Measurements from ENCODE around the gene TLNRD1. TPM values are rescaled to one million over a fixed set of nuclear protein-coding genes. Genes with fewer than 3 reads are reported as not detected.
"Not testable (repeated sequence)": the region's sequence is repeated elsewhere in the genome, so short reads cannot be mapped to it uniquely, and the experiment has no call there.

The TLNRD1 gene
- total RNA-seq, 4 donors from 2014 or later, result 15.4 to 25.6 (median 19.5) TPM

DNA sequence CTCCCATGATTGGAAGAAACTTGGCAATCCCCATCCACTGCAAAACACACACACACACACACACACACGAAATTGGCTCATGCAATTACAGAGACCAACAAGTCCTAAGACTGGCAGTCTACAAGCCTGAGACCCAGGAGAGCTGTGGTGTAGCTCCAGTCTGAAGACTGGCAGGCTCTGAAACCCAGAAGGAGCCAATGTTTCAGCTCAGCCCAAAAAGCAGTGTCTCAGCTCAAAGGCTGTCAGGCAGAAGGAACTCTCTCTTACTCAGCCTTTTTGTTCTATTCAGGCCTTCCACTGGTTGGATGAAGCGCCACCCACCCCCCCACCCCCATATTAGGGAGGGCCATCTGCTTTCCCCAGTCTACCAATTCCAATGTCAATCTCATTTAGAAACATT lies 43.2 kb upstream of the TLNRD1 start:
- H3K4me3 ChIP-seq, result no peak overlapping the region

DNA sequence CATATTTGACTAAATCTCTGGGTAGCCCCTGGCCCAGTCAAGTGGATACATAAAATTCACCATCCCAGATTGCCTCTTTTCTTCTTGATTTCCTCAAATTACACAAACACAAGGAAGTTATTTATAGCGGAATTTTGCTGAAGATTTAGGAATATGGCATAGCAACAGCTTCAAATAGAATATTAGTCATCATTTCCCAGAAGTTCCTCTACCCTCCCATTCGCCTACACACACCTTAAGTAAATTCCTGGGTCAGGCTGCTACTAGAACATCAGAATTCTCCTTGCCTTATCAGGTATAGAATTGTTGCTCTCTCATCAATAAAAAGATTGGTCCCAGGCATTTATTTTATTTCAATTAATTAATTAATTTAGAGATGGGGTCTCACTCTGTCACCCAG lies 42.7 kb upstream of the TLNRD1 start:
- DNase-seq, result no peak
- H3K4me1 ChIP-seq, result no peaks in the 10 kb centered on the region
- TF ChIP-seq, protein P1, sequence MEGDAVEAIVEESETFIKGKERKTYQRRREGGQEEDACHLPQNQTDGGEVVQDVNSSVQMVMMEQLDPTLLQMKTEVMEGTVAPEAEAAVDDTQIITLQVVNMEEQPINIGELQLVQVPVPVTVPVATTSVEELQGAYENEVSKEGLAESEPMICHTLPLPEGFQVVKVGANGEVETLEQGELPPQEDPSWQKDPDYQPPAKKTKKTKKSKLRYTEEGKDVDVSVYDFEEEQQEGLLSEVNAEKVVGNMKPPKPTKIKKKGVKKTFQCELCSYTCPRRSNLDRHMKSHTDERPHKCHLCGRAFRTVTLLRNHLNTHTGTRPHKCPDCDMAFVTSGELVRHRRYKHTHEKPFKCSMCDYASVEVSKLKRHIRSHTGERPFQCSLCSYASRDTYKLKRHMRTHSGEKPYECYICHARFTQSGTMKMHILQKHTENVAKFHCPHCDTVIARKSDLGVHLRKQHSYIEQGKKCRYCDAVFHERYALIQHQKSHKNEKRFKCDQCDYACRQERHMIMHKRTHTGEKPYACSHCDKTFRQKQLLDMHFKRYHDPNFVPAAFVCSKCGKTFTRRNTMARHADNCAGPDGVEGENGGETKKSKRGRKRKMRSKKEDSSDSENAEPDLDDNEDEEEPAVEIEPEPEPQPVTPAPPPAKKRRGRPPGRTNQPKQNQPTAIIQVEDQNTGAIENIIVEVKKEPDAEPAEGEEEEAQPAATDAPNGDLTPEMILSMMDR (IDR thresholded peaks at IDR 0.05), result no peak
- TF ChIP-seq POLR2A (IDR thresholded peaks at IDR 0.05), result no peak

More for the DNA sequence above, 43.2 kb upstream of the TLNRD1 start:
- H3K4me1 ChIP-seq, result no peaks in the 10 kb centered on the region
- peaks cover 0 to 8% (median 0%) of the 10 kb centered on the region in 3 donors for H3K36me3 ChIP-seq
- H3K27ac ChIP-seq, result no peak overlapping the region
- TF ChIP-seq, protein P1 (IDR thresholded peaks at IDR 0.05), result no peak
- TF ChIP-seq POLR2A (IDR thresholded peaks at IDR 0.05), result no peak
- no peak for DNase-seq
- H3K9me3 ChIP-seq, result no peaks in the 10 kb centered on the region
- H3K27me3 ChIP-seq, result no peaks in the 10 kb centered on the region

DNA sequence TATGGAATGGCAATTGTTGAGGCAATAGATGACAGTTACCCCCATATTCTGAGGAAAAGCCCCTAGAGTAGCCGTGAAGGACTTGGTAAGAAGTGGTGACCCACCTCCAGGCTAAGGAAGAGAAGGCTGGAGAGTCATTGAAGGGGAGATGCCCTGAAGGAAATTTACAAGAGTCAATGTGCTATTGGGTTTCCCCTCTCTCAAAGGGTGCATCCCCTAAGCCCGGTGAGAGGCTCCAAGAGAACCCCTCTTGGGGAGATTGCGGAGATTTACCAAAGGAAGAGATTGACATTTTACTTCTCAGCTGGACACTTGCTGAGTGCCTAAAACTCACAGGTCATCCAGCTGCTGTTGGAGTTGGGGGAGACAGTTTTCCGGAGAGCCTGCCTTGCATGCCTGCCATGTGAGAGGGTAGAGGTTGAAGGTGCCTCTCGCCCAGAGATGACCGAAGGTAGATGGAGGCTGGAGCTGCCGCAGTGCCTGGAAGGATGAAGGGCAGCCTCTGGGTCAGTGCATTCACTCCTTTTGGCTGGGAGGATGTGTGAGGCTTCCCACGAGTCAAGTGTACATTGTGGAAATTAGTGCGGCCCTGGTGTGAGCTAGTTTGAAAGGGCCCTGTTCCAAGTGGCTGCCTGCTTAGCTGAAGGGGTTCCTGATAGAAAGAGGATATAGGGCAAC lies 41.8 kb upstream of the TLNRD1 start:
- peaks cover 0 to 8% (median 0%) of the 10 kb centered on the region in 3 donors for H3K36me3 ChIP-seq
- H3K4me3 ChIP-seq, result no peak overlapping the region
- no peaks in the 10 kb centered on the region for H3K27me3 ChIP-seq
- H3K9me3 ChIP-seq, result no peaks in the 10 kb centered on the region
- TF ChIP-seq, protein P1 (IDR thresholded peaks at IDR 0.05), result no peak
- TF ChIP-seq POLR2A (IDR thresholded peaks at IDR 0.05), result no peak
- DNase-seq, result no peak
- H3K27ac ChIP-seq, result no peak overlapping the region
- H3K4me1 ChIP-seq, result no peaks in the 10 kb centered on the region

More for the DNA sequence above, 42.7 kb upstream of the TLNRD1 start:
- Histone ChIP-seq H3K27me3 (no peaks in the 10 kb centered on the region), H3K27ac (no peak overlapping the region), H3K36me3 (peaks cover 0 to 8% (median 0%) of the 10 kb centered on the region in 3 donors), H3K4me3 (no peak overlapping the region), H3K9me3 (no peaks in the 10 kb centered on the region)

DNA sequence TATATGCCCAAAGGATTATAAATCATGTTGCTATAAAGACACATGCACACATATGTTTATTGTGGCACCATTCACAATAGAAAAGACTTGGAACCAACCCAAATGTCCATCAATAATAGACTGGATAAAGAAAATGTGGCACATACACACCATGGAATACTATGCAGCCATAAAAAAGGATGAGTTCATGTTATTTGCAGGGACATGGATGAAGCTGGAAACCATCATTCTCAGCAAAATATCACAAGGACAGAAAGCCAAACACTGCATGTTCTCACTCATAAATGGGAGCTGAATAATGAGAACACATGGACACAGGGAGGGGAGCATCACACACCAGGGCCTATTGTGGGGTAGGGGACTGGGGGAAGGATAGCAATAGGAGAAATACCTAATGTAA lies 35.3 kb upstream of the TLNRD1 start:
- peaks cover 0 to 15% (median 0%) of the 10 kb centered on the region in 3 donors for H3K36me3 ChIP-seq
- not testable (repeated sequence) for DNase-seq, H3K4me1 ChIP-seq, H3K9me3 ChIP-seq, H3K27me3 ChIP-seq, H3K27ac ChIP-seq, H3K4me3 ChIP-seq

DNA sequence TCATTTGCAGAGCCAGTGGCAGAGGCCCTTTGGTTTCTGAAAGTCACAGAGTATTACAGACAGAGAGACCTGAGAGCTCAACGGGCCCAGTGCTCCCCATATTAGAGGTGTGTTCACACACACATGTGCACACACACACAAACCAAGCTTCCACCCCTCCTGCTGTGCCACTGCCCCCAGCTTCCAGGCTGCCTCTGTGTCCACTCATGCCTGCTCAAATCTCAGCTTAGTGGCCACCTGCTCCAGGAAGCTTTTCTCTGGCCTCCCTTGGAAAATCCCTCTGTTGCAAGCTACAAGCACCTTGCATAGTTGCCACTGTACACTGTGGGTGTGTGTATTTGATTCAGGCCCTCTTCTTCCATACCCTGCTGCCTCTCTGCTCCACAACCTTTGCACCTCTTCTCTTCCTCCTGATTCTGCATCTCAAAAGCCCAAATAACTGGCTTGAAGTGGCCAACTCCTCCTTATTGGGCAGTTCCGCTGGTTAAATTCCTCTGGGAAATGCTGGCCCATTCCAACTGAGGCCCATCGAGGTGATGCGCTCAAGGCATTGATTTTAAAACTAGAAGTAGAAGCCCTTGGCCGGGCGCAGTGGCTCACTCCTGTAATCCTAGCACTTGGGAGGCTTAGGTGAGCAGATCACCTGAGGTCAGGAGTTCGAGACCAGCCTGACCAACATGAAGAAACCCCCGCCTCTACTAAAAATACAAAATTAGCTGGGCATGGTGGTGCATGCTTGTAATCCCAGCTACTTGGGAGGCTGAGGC lies 34.1 kb upstream of the TLNRD1 start:
- TF ChIP-seq POLR2A (IDR thresholded peaks at IDR 0.05), result no peak
- TF ChIP-seq, protein P1 (IDR thresholded peaks at IDR 0.05), result no peak
- no peaks in the 10 kb centered on the region for H3K9me3 ChIP-seq
- H3K27me3 ChIP-seq, result no peaks in the 10 kb centered on the region
- no peaks in the 10 kb centered on the region for H3K4me1 ChIP-seq
- no peak overlapping the region for H3K27ac ChIP-seq
- no peak for DNase-seq
- peaks cover 0 to 15% (median 0%) of the 10 kb centered on the region in 3 donors for H3K36me3 ChIP-seq
- H3K4me3 ChIP-seq, result no peak overlapping the region

DNA sequence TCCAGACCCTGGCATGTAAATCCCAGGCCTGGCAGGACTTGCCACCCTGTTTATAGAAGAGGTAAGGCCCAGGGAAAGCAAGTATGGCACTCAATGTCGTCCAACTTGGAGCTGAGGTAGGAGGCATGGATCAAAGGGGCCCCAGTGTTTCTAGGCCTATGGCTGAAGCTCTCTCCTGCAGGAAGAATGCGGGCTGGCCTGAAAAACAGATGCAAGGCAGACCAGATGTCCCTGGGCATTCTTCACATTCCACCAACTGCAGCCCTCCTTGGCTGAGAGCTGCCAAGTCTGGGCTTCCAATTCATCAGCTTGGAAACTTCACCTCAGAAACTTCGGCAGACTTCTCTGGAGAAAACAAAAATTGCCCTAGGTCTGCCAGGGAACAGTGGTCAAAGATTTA lies 33.3 kb upstream of the TLNRD1 start:
- Histone ChIP-seq H3K27me3 (no peaks in the 10 kb centered on the region), H3K9me3 (no peaks in the 10 kb centered on the region), H3K36me3 (peaks cover 0 to 15% (median 0%) of the 10 kb centered on the region in 3 donors), H3K27ac (no peak overlapping the region), H3K4me3 (no peak overlapping the region), H3K4me1 (no peaks in the 10 kb centered on the region)
- DNase-seq, result no peak
- TF ChIP-seq, protein P1 (IDR thresholded peaks at IDR 0.05), result no peak
- no peak for TF ChIP-seq POLR2A (IDR thresholded peaks at IDR 0.05)
